ENCODE results near the gene NFIL3. TPM values are rescaled to one million over a fixed set of nuclear protein-coding genes. Genes with fewer than 3 reads are reported as not detected.
A peak's percentile ranks its signal among the peaks of the same experiment; 100 is the strongest.

Gene NFIL3
- total RNA-seq, 2 donors from 2014 or later: 24.6 to 57.8 TPM

DNA sequence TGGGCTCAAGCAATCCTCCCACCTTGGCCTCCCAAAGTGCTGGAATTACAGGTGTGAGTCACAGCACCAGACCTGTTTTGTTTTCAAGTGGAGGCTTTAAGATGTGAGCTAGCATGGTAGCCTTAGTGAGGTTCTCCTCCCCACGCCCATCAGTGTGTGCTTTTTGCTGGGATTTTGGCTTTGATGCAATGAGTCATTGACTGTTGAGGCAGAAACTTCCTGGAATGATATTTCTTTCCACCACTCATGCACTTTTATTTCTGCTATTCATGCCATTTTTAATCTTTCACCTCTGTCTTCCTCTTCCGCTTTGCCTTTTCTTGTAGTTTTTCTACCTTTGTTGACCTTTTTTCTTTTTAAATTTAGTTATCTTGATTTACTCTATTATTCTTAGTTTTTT is 4.2 kb upstream of the NFIL3 start:
- H3K4me1 ChIP-seq (ENCODE audit: control insufficient read depth in 1 of 2, low read depth in 2 of 2): peaks cover 0 to 13% of the 10 kb centered on the region in 2 donors
- ATAC-seq (ENCODE audit: insufficient number of reproducible peaks, low FRiP score, low read depth): no peak
- no peaks in the 10 kb centered on the region for H3K36me3 ChIP-seq
- H3K27me3 ChIP-seq (replicated peaks; ENCODE audit: insufficient read depth): no peaks in the 10 kb centered on the region
- no peaks in the 10 kb centered on the region for H3K9me3 ChIP-seq
- DNase-seq (ENCODE audit: low spot score): no peak
- H3K27ac ChIP-seq: no peak overlapping the region
- TF ChIP-seq CTCF (IDR thresholded peaks at IDR 0.05): no peak
- no peak overlapping the region for H3K4me3 ChIP-seq

- DNase-seq (ENCODE audit: low spot score) (no peak), ATAC-seq (ENCODE audit: insufficient number of reproducible peaks, low FRiP score, low read depth) (no peak)
- H3K9me3 ChIP-seq: no peaks in the 10 kb centered on the region
- TF ChIP-seq CTCF (IDR thresholded peaks at IDR 0.05): no peak
- no peak overlapping the region for H3K4me3 ChIP-seq
- peaks cover 0 to 13% of the 10 kb centered on the region in 2 donors for H3K4me1 ChIP-seq (ENCODE audit: control insufficient read depth in 1 of 2, low read depth in 2 of 2)
- H3K27ac ChIP-seq: peak overlapping the region in 1 of 2 donors; percentile 100
- no peaks in the 10 kb centered on the region for H3K36me3 ChIP-seq
- H3K27me3 ChIP-seq (replicated peaks; ENCODE audit: insufficient read depth): no peaks in the 10 kb centered on the region
These were observed 2.6 kb upstream of the NFIL3 start for GRCh38 chr9:91426123-91426745.

GRCh38 chr9:91425271-91425670 is 1.6 kb upstream of the NFIL3 start:
- Histone ChIP-seq H3K9me3 (no peaks in the 10 kb centered on the region), H3K4me3 (peak overlapping the region; percentile 98), H3K27me3 (replicated peaks; ENCODE audit: insufficient read depth) (no peaks in the 10 kb centered on the region), H3K36me3 (no peaks in the 10 kb centered on the region), H3K27ac (peak overlapping the region; percentile 99 to 100), H3K4me1 (ENCODE audit: control insufficient read depth in 1 of 2, low read depth in 2 of 2) (peaks cover 4 to 21% of the 10 kb centered on the region in 2 donors)
- DNase-seq (ENCODE audit: low spot score) (no peak), ATAC-seq (ENCODE audit: insufficient number of reproducible peaks, low FRiP score, low read depth) (no peak)
- TF ChIP-seq CTCF (IDR thresholded peaks at IDR 0.05): no peak

DNA sequence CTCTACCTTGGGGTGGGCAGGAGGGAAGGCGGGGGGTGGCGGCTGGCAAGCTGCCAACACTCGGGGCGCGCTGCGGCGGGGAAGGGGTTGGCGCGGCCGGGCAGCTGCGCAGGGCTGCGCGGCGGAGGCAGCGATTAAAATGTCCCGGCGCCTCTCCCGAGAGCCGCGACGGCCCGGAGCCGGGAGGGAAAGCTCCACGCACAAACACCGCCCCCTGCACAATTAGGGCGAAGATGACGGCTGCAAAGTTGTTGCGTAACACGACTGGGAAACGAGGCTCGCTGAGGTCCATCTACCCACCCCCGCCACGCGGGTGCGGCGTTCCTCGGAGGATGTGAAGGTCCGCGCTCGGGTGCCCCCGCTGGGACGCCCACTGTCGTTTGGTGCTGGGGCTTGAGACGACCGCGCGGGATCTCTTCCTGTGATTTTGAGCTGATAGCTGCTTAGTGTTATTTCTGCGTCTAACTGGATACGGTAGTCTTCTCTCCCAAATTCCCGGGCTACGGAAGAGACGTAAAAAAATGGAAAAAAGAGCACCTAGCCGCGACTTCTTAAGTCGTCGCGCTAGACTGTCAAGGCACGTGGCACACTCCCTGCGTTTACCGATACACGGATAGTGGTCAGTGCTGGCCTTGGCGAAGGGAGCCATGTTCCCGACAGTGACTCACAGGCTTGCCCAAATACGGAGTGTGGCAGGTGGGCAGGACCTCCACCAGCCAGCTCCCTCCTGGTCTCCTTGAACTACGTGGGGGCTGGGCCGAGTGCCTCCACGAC is 958 bp upstream of the NFIL3 start:
- TF ChIP-seq CTCF (IDR thresholded peaks at IDR 0.05): no peak
- H3K27me3 ChIP-seq (replicated peaks; ENCODE audit: insufficient read depth): no peaks in the 10 kb centered on the region
- H3K36me3 ChIP-seq: no peaks in the 10 kb centered on the region
- H3K4me1 ChIP-seq (ENCODE audit: control insufficient read depth in 1 of 2, low read depth in 2 of 2): peaks cover 9 to 28% of the 10 kb centered on the region in 2 donors
- H3K27ac ChIP-seq: peak overlapping the region; percentile 99 to 100
- H3K4me3 ChIP-seq: peak overlapping the region; percentile 98
- DNase-seq (ENCODE audit: low spot score) (peak; percentile 73), ATAC-seq (ENCODE audit: insufficient number of reproducible peaks, low FRiP score, low read depth) (peak; percentile 70)
- no peaks in the 10 kb centered on the region for H3K9me3 ChIP-seq

All from thoracic aorta (tissue), 2 donors.